H1 (cell line): ENCODE data around the gene ZNF573. TPM values are rescaled to one million over a fixed set of nuclear protein-coding genes. Genes with fewer than 3 reads are reported as not detected.

ENCODE experiments used
- CTCF ChIA-PET: fragments of 300-600 bp; sonication (Branson Sonifier 250); formaldehyde crosslinking; loops from one replicate; lab custom pipeline; 2021; ENCODE audit not compliant: partially characterized antibody; lab: Charles Lee
- POLR2A ChIA-PET: fragments of 300-600 bp; sonication (Branson Sonifier 250); formaldehyde crosslinking; loops from one replicate; lab custom pipeline; 2021; ENCODE audit warnings: inconsistent platforms; ENCODE audit not compliant: partially characterized antibody; lab: Charles Lee
- DNase-seq, 2 experiments: peaks; one replicate each; pipeline versions ENCODE4 v3.0.0 to v3.0.0-alpha.2; 2010 to 2022; ENCODE audit warnings: low spot score in 2 of 2, low read depth in 1 of 2, mixed read lengths in 1 of 2
- FAIRE-seq: peaks from 2 replicates; lab custom pipeline; 2011; peaks lifted over from hg19 to GRCh38; lab: Jason Lieb, UNC
- H2AFZ ChIP-seq: 2 replicates; pipeline ENCODE4 v1.8.1; 2012; ENCODE audit warnings: low read length, inconsistent platforms
- H2AK5ac ChIP-seq: 2 replicates; pipeline ENCODE4 v1.6.1; 2013; ENCODE audit warnings: low read depth, low read length
- H2BK120ac ChIP-seq: replicated peaks from 2 replicates; pipeline ENCODE3; 2013; ENCODE audit warnings: low read depth, low read length, inconsistent platforms
- H2BK12ac ChIP-seq: 2 replicates; pipeline ENCODE4 v1.6.1; 2013; ENCODE audit warnings: low read depth, low read length
- H2BK15ac ChIP-seq: 2 replicates; pipeline ENCODE4 v1.6.1; 2013; ENCODE audit warnings: low read length
- H2BK20ac ChIP-seq: 2 replicates; pipeline ENCODE4 v1.6.1; 2013; ENCODE audit warnings: low read length
- H2BK5ac ChIP-seq: 2 replicates; pipeline ENCODE4 v1.6.1; 2013; ENCODE audit warnings: low read depth, low read length
- H3K14ac ChIP-seq: 2 replicates; pipeline ENCODE4 v1.6.1; 2013; ENCODE audit warnings: inconsistent platforms; ENCODE audit not compliant: insufficient read length
- H3K18ac ChIP-seq: 2 replicates; pipeline ENCODE4 v1.6.1; 2013; ENCODE audit warnings: low read length; ENCODE audit errors: extremely low read depth
- H3K23ac ChIP-seq: 2 replicates; pipeline ENCODE4 v1.6.1; 2013; ENCODE audit warnings: inconsistent platforms; ENCODE audit not compliant: insufficient read length
- H3K23me2 ChIP-seq: 2 replicates; pipeline ENCODE4 v1.6.1; 2013; ENCODE audit warnings: low read depth, low read length
- H3K27ac ChIP-seq: 2 replicates; pipeline ENCODE4 v1.6.1; 2011; ENCODE audit warnings: low read depth, low read length, inconsistent platforms
- H3K27me3 ChIP-seq, 4 experiments: replicated peaks in 1 of 4; 1 replicate in 1 of 4; 2 replicates in 3 of 4; pipeline versions ENCODE4 v1.6.1 to v1.8.1; 2011 to 2013; ENCODE audit warnings: low read length in 3 of 4, mild to moderate bottlenecking in 3 of 4, inconsistent platforms in 2 of 4, mixed read lengths in 2 of 4, moderate library complexity in 1 of 4; ENCODE audit not compliant: control insufficient read depth in 3 of 4, insufficient read depth in 3 of 4; ENCODE audit errors: extremely low read depth in 1 of 4
- H3K36me3 ChIP-seq, 4 experiments: 2 replicates each; pipeline versions ENCODE4 v1.6.1 to v1.8.1; 2011 to 2013; ENCODE audit warnings: mild to moderate bottlenecking in 4 of 4, low read length in 3 of 4, moderate library complexity in 2 of 4, control low read depth in 1 of 4, inconsistent platforms in 1 of 4; ENCODE audit not compliant: insufficient read depth in 4 of 4, control insufficient read depth in 2 of 4
- H3K4ac ChIP-seq: replicated peaks from 2 replicates; pipeline ENCODE3; 2013; ENCODE audit warnings: low read length, low read depth, mixed read lengths, inconsistent platforms; ENCODE audit not compliant: insufficient read length
- H3K4me1 ChIP-seq, 4 experiments: replicated peaks in 1 of 4; 1 replicate in 1 of 4; 2 replicates in 3 of 4; pipeline versions ENCODE4 v1.6.1 to v1.8.1; 2011 to 2013; ENCODE audit warnings: low read length in 3 of 4, inconsistent platforms in 2 of 4, mixed read lengths in 1 of 4; ENCODE audit not compliant: insufficient read depth in 4 of 4, control insufficient read depth in 3 of 4
- H3K4me2 ChIP-seq, 2 experiments: 2 replicates each; pipeline versions ENCODE4 v1.6.1 to v1.8.1; 2011 to 2013; ENCODE audit warnings: low read depth in 2 of 2, low read length in 2 of 2, control low read depth in 1 of 2, inconsistent platforms in 1 of 2, mild to moderate bottlenecking in 1 of 2; ENCODE audit not compliant: insufficient read depth in 1 of 2
- H3K4me3 ChIP-seq, 4 experiments: fragments of 200-600, 300-600 bp in 1 of 4; sonication (generic), shearing (Covaris generic), sonication (Bioruptor Twin) in 1 of 4; 2 replicates each; pipeline versions ENCODE4 v1.5.1 to v1.8.1; 2011 to 2016; ENCODE audit warnings: low read length in 4 of 4, low read depth in 3 of 4, control low read depth in 2 of 4, inconsistent platforms in 2 of 4, mild to moderate bottlenecking in 2 of 4, mixed read lengths in 1 of 4, moderate library complexity in 1 of 4; ENCODE audit not compliant: insufficient read depth in 2 of 4; ENCODE audit errors: extremely low read depth in 1 of 4
- H3K56ac ChIP-seq: replicated peaks from 2 replicates; pipeline ENCODE3; 2013; ENCODE audit warnings: low read depth, mild to moderate bottlenecking, mixed read lengths, low read length, inconsistent platforms; ENCODE audit not compliant: insufficient read length
- H3K79me1 ChIP-seq: 2 replicates; pipeline ENCODE4 v1.6.1; 2013; ENCODE audit warnings: low read depth, low read length, control low read depth
- H3K79me2 ChIP-seq, 2 experiments: 2 replicates each; pipeline versions ENCODE4 v1.6.1 to v1.8.1; 2012 to 2013; ENCODE audit warnings: low read length in 2 of 2, mild to moderate bottlenecking in 2 of 2, inconsistent platforms in 1 of 2; ENCODE audit not compliant: insufficient read depth in 2 of 2, control insufficient read depth in 1 of 2
- H3K9ac ChIP-seq, 4 experiments: replicated peaks in 1 of 4; 1 replicate in 1 of 4; 2 replicates in 3 of 4; pipeline versions ENCODE4 v1.6.1 to v1.8.1; 2011 to 2013; ENCODE audit warnings: low read depth in 3 of 4, low read length in 3 of 4, control low read depth in 2 of 4, mild to moderate bottlenecking in 2 of 4, moderate library complexity in 2 of 4, inconsistent platforms in 1 of 4; ENCODE audit errors: extremely low read depth in 1 of 4
- H3K9me3 ChIP-seq, 2 experiments: 2 replicates each; pipeline versions ENCODE4 v1.6.1 to v1.8.1; 2012 to 2013; ENCODE audit warnings: mild to moderate bottlenecking in 2 of 2, moderate library complexity in 2 of 2, control low read depth in 1 of 2, inconsistent platforms in 1 of 2, low read depth in 1 of 2, low read length in 1 of 2, mixed read lengths in 1 of 2; ENCODE audit not compliant: insufficient read depth in 2 of 2
- H4K20me1 ChIP-seq, 2 experiments: replicated peaks in 1 of 2; 2 replicates each; pipeline versions ENCODE3 to v1.8.1; 2011 to 2013; ENCODE audit warnings: inconsistent platforms in 2 of 2, low read length in 2 of 2, mild to moderate bottlenecking in 1 of 2; ENCODE audit not compliant: insufficient read depth in 2 of 2, control insufficient read depth in 1 of 2
- H4K5ac ChIP-seq: 2 replicates; pipeline ENCODE4 v1.6.1; 2013; ENCODE audit warnings: low read length, low read depth, mixed read lengths, inconsistent platforms; ENCODE audit not compliant: insufficient read length
- H4K8ac ChIP-seq: 2 replicates; pipeline ENCODE4 v1.8.0; 2013; ENCODE audit warnings: mild to moderate bottlenecking, moderate library complexity, low read length, inconsistent platforms; ENCODE audit not compliant: insufficient read depth; ENCODE audit errors: extremely low read depth
- H4K91ac ChIP-seq: replicated peaks from 2 replicates; pipeline ENCODE3; 2013; ENCODE audit warnings: low read length, mixed read lengths, inconsistent platforms; ENCODE audit not compliant: insufficient read length
- CBX5 ChIP-seq: fragments of 300-800, 300-1000 bp; sonication (generic); IDR thresholded peaks from 2 replicates; pipeline ENCODE4 v1.7.1; 2016; ENCODE audit warnings: antibody characterized with exemption, low read length, low read depth
- EP300 ChIP-seq, 2 experiments: IDR thresholded peaks; 1 replicate in 1 of 2; 2 replicates in 1 of 2; pipeline ENCODE4 v1.6.1; 2011 to 2012; ENCODE audit warnings: low read depth in 2 of 2, low read length in 2 of 2, mild to moderate bottlenecking in 2 of 2, borderline replicate concordance in 1 of 2, inconsistent platforms in 1 of 2, moderate library complexity in 1 of 2
- FOSL1 ChIP-seq: IDR thresholded peaks from 2 replicates; pipeline ENCODE4 v1.6.1; 2011; ENCODE audit warnings: mild to moderate bottlenecking, low read depth, low read length, moderate library complexity; ENCODE audit not compliant: insufficient read depth
- JUND ChIP-seq: IDR thresholded peaks from 2 replicates; pipeline ENCODE4 v1.6.1; 2011; ENCODE audit warnings: mild to moderate bottlenecking, improper control_type of control experiment, low read length
- KDM1A ChIP-seq: fragments of 200-600, 300-600 bp; sonication (generic); IDR thresholded peaks from 2 replicates; pipeline ENCODE4 v1.7.1; 2016; ENCODE audit warnings: mild to moderate bottlenecking, low read length, borderline replicate concordance
- NRF1 ChIP-seq: IDR thresholded peaks from 2 replicates; pipeline ENCODE4 v1.6.1; 2011; ENCODE audit warnings: mild to moderate bottlenecking, low read depth, low read length, improper control_type of control experiment
- PHF8 ChIP-seq: fragments of 200-600 bp; sonication (generic); conservative IDR thresholded peaks from 2 replicates; pipeline ENCODE4 v1.7.1; 2012; ENCODE audit warnings: low read depth, mild to moderate bottlenecking, inconsistent platforms, low read length, moderate library complexity
- TAF1 ChIP-seq: IDR thresholded peaks from 2 replicates; pipeline ENCODE4 v1.6.1; 2011; ENCODE audit warnings: mild to moderate bottlenecking, low read depth, low read length
- TBP ChIP-seq: IDR thresholded peaks from 2 replicates; pipeline ENCODE4 v1.6.1; 2011; ENCODE audit warnings: low read depth, low read length, improper control_type of control experiment
- YY1 ChIP-seq: IDR thresholded peaks from 2 replicates; pipeline ENCODE4 v1.6.1; 2011; ENCODE audit warnings: low read depth, mild to moderate bottlenecking, low read length
- ZNF274 ChIP-seq: IDR thresholded peaks from 2 replicates; pipeline ENCODE4 v1.7.0; 2012; ENCODE audit warnings: low read length, borderline replicate concordance; ENCODE audit errors: extremely low read depth
- WGBS, 2 experiments: shearing (Covaris generic) in 1 of 2; methylation state at CpG; one replicate each; pipeline versions ENCODE4 v1.1.6 to v1.1.7; 2013 to 2015; ENCODE audit warnings: low lambda C conversion rate in 2 of 2, mixed read lengths in 2 of 2, inconsistent platforms in 1 of 2, low coverage in 1 of 2, missing lambda C conversion rate in 1 of 2; ENCODE audit not compliant: insufficient replicate concordance in 2 of 2, insufficient coverage in 1 of 2, insufficient read length in 1 of 2; ENCODE audit errors: extremely low coverage in 1 of 2, missing lambda C conversion rate in 1 of 2; 5-methylcytosine and 5-hydroxymethylcytosine counted together
- polyA plus RNA-seq, 7 experiments: library from polyadenylated mRNA; depleted of rRNA in 3 of 7; stranded (reverse) in 5 of 7; unstranded in 2 of 7; fragments of >200 nt in 5 of 7; fragments of 200-250 nt in 2 of 7; gene quantifications; 1 replicate in 5 of 7; 2 replicates in 1 of 7; 4 replicates in 1 of 7; pipeline versions ENCODE4 v1.2.1 to v1.2.3, GENCODE V29; 2011 to 2013; ENCODE audit warnings: missing spikeins in 2 of 7, mixed read lengths in 2 of 7
- total RNA-seq: library from RNA; stranded (reverse); fragmentation: NEBNext Ultra II Directional; extraction: Animal tissue kit (Norgen Biotek cat#: 25700); gene quantifications from 2 replicates; pipeline ENCODE4 v1.2.1, GENCODE V29; 2021
- TF ChIP-seq, protein P1 (sequence below): IDR thresholded peaks from 2 replicates; pipeline ENCODE4 v1.6.1; 2011; ENCODE audit warnings: low read length, improper control_type of control experiment

ZNF573 gene
- total and polyA plus RNA-seq, 2 of the 8 experiments (the other 6 are each of a cell fraction or from before 2014, with no cell fraction given) = 6.3 to 13.8 TPM

DNA sequence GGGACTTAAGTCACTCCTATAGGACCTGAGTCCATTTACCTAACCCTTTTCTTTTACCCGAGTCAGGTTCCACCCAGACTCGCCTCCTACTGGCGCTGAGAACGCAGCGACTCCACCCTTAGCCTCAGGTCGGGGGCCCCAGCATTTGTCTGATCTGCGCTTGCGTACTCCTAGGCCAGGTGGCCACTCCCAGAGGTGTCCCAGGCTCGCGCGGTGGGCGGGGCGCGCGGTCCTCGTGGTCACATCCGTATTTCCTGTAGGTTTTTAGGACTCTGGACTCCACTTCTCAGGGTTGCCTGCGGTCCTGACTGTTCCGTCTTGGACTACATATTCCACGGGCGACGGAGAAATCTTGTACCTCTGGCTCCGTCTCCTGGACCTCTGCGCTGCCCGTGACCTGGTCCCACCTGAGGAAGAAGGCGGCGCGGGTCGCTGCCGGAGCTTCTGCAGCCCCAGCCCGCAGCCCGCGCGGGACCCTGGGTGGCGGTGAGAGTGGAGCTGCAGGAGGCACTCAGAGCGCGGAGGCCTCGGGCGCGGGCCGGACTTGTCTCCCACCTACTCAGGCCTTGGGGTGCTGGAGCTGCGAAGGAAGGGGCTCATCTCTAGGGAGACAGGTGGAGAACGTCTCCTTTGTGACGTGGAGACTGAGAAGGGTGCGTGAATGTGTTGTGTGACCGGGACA, 11.0 kb upstream of the ZNF573 start:
- 86% methylated on average over 42 of the region's 46 CpGs; no CpG with 5 or more reads in 1 of the 2 experiments for WGBS, 2 experiments
- TF ChIP-seq FOSL1 (no peak), PHF8 (no peak), CBX5 (no peak), EP300 (IDR thresholded peaks at IDR 0.05; ENCODE audit: borderline replicate concordance in 1 of 2, low read depth in 2 of 2, low read length in 2 of 2) (no peak), YY1 (no peak), JUND (no peak), ZNF274 (no peak), NRF1 (no peak), KDM1A (no peak), TAF1 (no peak), TBP (no peak)
- TF ChIP-seq, protein P1, sequence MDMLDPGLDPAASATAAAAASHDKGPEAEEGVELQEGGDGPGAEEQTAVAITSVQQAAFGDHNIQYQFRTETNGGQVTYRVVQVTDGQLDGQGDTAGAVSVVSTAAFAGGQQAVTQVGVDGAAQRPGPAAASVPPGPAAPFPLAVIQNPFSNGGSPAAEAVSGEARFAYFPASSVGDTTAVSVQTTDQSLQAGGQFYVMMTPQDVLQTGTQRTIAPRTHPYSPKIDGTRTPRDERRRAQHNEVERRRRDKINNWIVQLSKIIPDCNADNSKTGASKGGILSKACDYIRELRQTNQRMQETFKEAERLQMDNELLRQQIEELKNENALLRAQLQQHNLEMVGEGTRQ = no peak

More for the DNA sequence above, 11.0 kb upstream of the ZNF573 start:
- Histone ChIP-seq H3K4me3 (no peak overlapping the region), H3K23me2 (no peaks in the 10 kb centered on the region), H3K27ac (no peak overlapping the region), H3K4me1 (no peaks in the 10 kb centered on the region), H3K36me3 (no peaks in the 10 kb centered on the region), H3K23ac (no peak overlapping the region), H4K5ac (no peak overlapping the region), H4K20me1 (no peaks in the 10 kb centered on the region), H2BK12ac (no peak overlapping the region), H2BK20ac (no peak overlapping the region), H3K79me2 (no peaks in the 10 kb centered on the region), H3K4ac (no peak overlapping the region), H3K79me1 (no peaks in the 10 kb centered on the region), H2BK15ac (no peak overlapping the region), H3K56ac (no peak overlapping the region), H3K27me3 (no peaks in the 10 kb centered on the region), H3K4me2 (no peak overlapping the region), H2BK5ac (no peak overlapping the region), H3K9ac (no peak overlapping the region), H2AK5ac (no peak overlapping the region), H3K18ac (no peak overlapping the region), H3K9me3 (peaks cover 15 to 49% of the 10 kb centered on the region in 2 experiments), H4K8ac (no peak overlapping the region), H4K91ac (no peak overlapping the region), H2BK120ac (no peak overlapping the region), H2AFZ (no peak overlapping the region), H3K14ac (no peak overlapping the region)
- DNase-seq (no peak), FAIRE-seq (no peak)
- POLR2A ChIA-PET = no interaction called here
- CTCF ChIA-PET = no interaction called here
